Measurements from ENCODE around the gene FCF1. TPM values are rescaled to one million over a fixed set of nuclear protein-coding genes. Genes with fewer than 3 reads are reported as not detected.

Gene FCF1
- total and polyA plus RNA-seq, 2 of the 13 experiments (the other 11 are each of a cell fraction or from before 2014, with no cell fraction given) = 31.0 to 44.4 TPM

DNA sequence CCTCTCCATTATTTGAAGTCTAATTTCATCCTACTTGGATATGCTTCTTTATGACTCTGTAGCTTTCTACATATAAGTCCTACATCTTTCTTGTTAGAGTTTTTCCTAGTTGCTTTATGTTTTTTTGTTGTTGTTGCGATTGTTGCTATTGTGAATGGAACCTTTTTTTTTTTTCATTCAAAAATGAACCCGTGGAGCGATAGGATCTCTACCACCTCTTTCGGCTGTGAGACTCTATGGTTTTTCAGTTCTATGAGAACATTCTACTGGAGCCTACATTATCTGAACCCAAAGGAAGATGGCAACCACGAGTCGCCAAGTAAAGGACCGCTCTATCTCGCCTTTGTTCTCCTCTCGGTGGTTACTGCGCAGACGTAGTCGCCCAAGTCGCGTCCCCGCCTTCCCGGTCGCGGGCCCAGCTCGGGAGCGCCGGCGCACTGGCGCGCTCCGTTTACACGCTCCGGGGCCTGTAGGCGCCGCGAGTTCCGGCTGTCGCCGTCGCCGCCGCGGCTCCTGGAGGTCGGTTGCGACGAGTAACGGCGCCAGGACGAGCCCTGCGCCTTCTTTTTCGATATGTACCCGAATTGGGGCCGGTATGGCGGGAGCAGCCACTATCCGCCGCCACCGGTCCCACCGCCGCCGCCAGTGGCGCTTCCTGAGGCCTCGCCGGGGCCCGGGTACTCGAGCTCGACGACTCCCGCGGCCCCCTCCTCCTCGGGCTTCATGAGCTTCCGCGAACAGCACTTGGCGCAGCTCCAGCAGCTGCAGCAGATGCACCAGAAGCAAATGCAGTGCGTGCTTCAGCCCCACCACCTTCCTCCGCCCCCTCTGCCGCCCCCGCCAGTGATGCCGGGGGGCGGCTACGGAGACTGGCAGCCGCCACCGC lies 50.2 kb downstream of the FCF1 start, which contains the start of gene YLPM1 (continued):
- TF ChIP-seq, protein P1, sequence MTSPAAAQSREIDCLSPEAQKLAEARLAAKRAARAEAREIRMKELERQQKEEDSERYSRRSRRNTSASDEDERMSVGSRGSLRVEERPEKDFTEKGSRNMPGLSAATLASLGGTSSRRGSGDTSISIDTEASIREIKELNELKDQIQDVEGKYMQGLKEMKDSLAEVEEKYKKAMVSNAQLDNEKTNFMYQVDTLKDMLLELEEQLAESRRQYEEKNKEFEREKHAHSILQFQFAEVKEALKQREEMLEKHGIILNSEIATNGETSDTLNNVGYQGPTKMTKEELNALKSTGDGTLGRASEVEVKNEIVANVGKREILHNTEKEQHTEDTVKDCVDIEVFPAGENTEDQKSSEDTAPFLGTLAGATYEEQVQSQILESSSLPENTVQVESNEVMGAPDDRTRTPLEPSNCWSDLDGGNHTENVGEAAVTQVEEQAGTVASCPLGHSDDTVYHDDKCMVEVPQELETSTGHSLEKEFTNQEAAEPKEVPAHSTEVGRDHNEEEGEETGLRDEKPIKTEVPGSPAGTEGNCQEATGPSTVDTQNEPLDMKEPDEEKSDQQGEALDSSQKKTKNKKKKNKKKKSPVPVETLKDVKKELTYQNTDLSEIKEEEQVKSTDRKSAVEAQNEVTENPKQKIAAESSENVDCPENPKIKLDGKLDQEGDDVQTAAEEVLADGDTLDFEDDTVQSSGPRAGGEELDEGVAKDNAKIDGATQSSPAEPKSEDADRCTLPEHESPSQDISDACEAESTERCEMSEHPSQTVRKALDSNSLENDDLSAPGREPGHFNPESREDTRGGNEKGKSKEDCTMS (CRISPR knock-in tag; conservative IDR thresholded peaks at IDR 0.05) = 0 out of 2 replicates have a peak, but pooled peaks have one; percentile 44
- TF ChIP-seq CEBPG (CRISPR knock-in tag; IDR thresholded peaks at IDR 0.05) = no peak
- TF ChIP-seq, protein P2, sequence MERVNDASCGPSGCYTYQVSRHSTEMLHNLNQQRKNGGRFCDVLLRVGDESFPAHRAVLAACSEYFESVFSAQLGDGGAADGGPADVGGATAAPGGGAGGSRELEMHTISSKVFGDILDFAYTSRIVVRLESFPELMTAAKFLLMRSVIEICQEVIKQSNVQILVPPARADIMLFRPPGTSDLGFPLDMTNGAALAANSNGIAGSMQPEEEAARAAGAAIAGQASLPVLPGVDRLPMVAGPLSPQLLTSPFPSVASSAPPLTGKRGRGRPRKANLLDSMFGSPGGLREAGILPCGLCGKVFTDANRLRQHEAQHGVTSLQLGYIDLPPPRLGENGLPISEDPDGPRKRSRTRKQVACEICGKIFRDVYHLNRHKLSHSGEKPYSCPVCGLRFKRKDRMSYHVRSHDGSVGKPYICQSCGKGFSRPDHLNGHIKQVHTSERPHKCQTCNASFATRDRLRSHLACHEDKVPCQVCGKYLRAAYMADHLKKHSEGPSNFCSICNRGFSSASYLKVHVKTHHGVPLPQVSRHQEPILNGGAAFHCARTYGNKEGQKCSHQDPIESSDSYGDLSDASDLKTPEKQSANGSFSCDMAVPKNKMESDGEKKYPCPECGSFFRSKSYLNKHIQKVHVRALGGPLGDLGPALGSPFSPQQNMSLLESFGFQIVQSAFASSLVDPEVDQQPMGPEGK (CRISPR knock-in tag; IDR thresholded peaks at IDR 0.05) = peak; percentile 57
- TF ChIP-seq TMF1 (CRISPR knock-in tag; IDR thresholded peaks at IDR 0.05; ENCODE audit: low read depth) = peak; percentile 72; the same call in 1 of the 2 replicates
- peak; percentile 89 for TF ChIP-seq KDM2A (CRISPR knock-in tag; IDR thresholded peaks at IDR 0.05; ENCODE audit: borderline replicate concordance, low read depth)
- no peak for TF ChIP-seq FIP1L1 (IDR thresholded peaks at IDR 0.05; ENCODE audit: borderline replicate concordance, insufficient read depth, low read depth, low read length)
- TF ChIP-seq ZBTB21 (CRISPR knock-in tag; IDR thresholded peaks at IDR 0.05) = no peak
- TF ChIP-seq MAF1 (CRISPR knock-in tag; IDR thresholded peaks at IDR 0.05; ENCODE audit: borderline replicate concordance) = peak; percentile 53; the same call in 1 of the 2 replicates
- TF ChIP-seq ATAD3A (CRISPR knock-in tag; IDR thresholded peaks at IDR 0.05) = no peak
- no peak for TF ChIP-seq EZH2 (conservative IDR thresholded peaks at IDR 0.05; ENCODE audit: low read depth, low read length)
- no peak for TF ChIP-seq ZNF546 (CRISPR knock-in tag; conservative IDR thresholded peaks at IDR 0.05)
- TF ChIP-seq ZNF644 (CRISPR knock-in tag; IDR thresholded peaks at IDR 0.05; ENCODE audit: low read depth) = peak; percentile 84
- no peak for TF ChIP-seq ZNF570 (CRISPR knock-in tag; IDR thresholded peaks at IDR 0.05; ENCODE audit: borderline replicate concordance)
- no peak for TF ChIP-seq KDM1A (CRISPR knock-in tag; IDR thresholded peaks at IDR 0.05)
- TF ChIP-seq ZNF431 (CRISPR knock-in tag; IDR thresholded peaks at IDR 0.05; ENCODE audit: borderline replicate concordance, low read depth) = no peak
- TF ChIP-seq, protein P3, sequence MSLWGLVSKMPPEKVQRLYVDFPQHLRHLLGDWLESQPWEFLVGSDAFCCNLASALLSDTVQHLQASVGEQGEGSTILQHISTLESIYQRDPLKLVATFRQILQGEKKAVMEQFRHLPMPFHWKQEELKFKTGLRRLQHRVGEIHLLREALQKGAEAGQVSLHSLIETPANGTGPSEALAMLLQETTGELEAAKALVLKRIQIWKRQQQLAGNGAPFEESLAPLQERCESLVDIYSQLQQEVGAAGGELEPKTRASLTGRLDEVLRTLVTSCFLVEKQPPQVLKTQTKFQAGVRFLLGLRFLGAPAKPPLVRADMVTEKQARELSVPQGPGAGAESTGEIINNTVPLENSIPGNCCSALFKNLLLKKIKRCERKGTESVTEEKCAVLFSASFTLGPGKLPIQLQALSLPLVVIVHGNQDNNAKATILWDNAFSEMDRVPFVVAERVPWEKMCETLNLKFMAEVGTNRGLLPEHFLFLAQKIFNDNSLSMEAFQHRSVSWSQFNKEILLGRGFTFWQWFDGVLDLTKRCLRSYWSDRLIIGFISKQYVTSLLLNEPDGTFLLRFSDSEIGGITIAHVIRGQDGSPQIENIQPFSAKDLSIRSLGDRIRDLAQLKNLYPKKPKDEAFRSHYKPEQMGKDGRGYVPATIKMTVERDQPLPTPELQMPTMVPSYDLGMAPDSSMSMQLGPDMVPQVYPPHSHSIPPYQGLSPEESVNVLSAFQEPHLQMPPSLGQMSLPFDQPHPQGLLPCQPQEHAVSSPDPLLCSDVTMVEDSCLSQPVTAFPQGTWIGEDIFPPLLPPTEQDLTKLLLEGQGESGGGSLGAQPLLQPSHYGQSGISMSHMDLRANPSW (CRISPR knock-in tag; IDR thresholded peaks at IDR 0.05; ENCODE audit: borderline replicate concordance) = 0 out of 2 replicates have a peak, but pooled peaks have one; percentile 54
- no peak for TF ChIP-seq EHMT2 (IDR thresholded peaks at IDR 0.05; ENCODE audit: borderline replicate concordance, low read depth, low read length)
- TF ChIP-seq ETV6 (CRISPR knock-in tag; conservative IDR thresholded peaks at IDR 0.05) = peak; percentile 70; the same call in 1 of the 2 replicates
- TF ChIP-seq, protein P4, sequence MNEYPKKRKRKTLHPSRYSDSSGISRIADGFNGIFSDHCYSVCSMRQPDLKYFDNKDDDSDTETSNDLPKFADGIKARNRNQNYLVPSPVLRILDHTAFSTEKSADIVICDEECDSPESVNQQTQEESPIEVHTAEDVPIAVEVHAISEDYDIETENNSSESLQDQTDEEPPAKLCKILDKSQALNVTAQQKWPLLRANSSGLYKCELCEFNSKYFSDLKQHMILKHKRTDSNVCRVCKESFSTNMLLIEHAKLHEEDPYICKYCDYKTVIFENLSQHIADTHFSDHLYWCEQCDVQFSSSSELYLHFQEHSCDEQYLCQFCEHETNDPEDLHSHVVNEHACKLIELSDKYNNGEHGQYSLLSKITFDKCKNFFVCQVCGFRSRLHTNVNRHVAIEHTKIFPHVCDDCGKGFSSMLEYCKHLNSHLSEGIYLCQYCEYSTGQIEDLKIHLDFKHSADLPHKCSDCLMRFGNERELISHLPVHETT (CRISPR knock-in tag; conservative IDR thresholded peaks at IDR 0.05) = peak; percentile 78; the same call in 1 of the 2 replicates
- no peak for TF ChIP-seq TCF12 (IDR thresholded peaks at IDR 0.05)
- 0 out of 2 replicates have a peak, but pooled peaks have one; percentile 42 for TF ChIP-seq TCF12 (CRISPR knock-in tag; IDR thresholded peaks at IDR 0.05)
